Ascending aorta (tissue), 2 donors: Measurements from ENCODE around the gene SPATC1L. TPM values are rescaled to one million over a fixed set of nuclear protein-coding genes. Genes with fewer than 3 reads are reported as not detected.

Source experiments
- DNase-seq, 2 donors: peaks; one replicate each; pipeline ENCODE4 v3.0.0-alpha.2; 2019; ENCODE audit warnings: low spot score in 2 of 2
- H3K27ac ChIP-seq, 2 donors: fragments of 200-600 bp; sonication (generic); one replicate each; pipeline ENCODE4 v1.5.1; 2016 to 2017; ENCODE audit warnings: mild to moderate bottlenecking in 1 of 2
- H3K27me3 ChIP-seq: fragments of 200-600 bp; sonication (generic); one replicate; pipeline ENCODE4 v1.5.1; 2017
- H3K36me3 ChIP-seq, 2 donors: fragments of 200-600 bp; sonication (generic); one replicate each; pipeline ENCODE4 v1.5.1; 2016
- H3K4me1 ChIP-seq, 2 donors: fragments of 200-600 bp; sonication (generic); one replicate each; pipeline ENCODE4 v1.5.1; 2016 to 2017; ENCODE audit warnings: mild to moderate bottlenecking in 1 of 2
- H3K4me3 ChIP-seq, 2 donors: fragments of 200-600 bp; sonication (generic); one replicate each; pipeline ENCODE4 v1.5.1; 2016 to 2017; ENCODE audit warnings: mild to moderate bottlenecking in 1 of 2
- H3K9me3 ChIP-seq, 2 donors: fragments of 200-600 bp; sonication (generic); one replicate each; pipeline ENCODE4 v1.5.1; 2016
- CTCF ChIP-seq, 3 experiments: fragments of 200-600 bp in 2 of 3; fragments of 450-650 bp in 1 of 3; sonication (generic) in 2 of 3; IDR thresholded peaks; one replicate each; pipeline ENCODE4 v1.5.1; 2016 to 2019; ENCODE audit warnings: antibody characterized with exemption in 3 of 3, mild to moderate bottlenecking in 1 of 3, moderate library complexity in 1 of 3
- intact Hi-C: fragments of 100-400 bp; cut with DNase I; formaldehyde crosslinking; loops from one replicate; pipeline ENCODE4 v1.15.1; 2023
- total RNA-seq: library from RNA; depleted of rRNA; stranded (reverse); fragments of >200 nt; gene quantifications from one replicate; pipeline ENCODE4 v1.1.0, GENCODE V29; 2016

The SPATC1L gene
- total RNA-seq, 1 donor from 2014 or later, result 37.4 TPM

- H3K4me1 ChIP-seq, result peaks cover 0 to 2% of the 10 kb centered on the region in 2 donors
- peak; percentile 4 to 59 for DNase-seq
- H3K36me3 ChIP-seq, result no peaks in the 10 kb centered on the region
- H3K27ac ChIP-seq, result no peak overlapping the region
- H3K27me3 ChIP-seq, result no peaks in the 10 kb centered on the region
- intact Hi-C loops, result no loop called here
- H3K4me3 ChIP-seq, result no peak overlapping the region
- no peak for TF ChIP-seq CTCF (IDR thresholded peaks at IDR 0.05)
- no peaks in the 10 kb centered on the region for H3K9me3 ChIP-seq
These were observed 29.9 kb downstream of the SPATC1L start for GRCh38 chr21:46154155-46154954.

- H3K36me3 ChIP-seq, result no peaks in the 10 kb centered on the region
- no peak overlapping the region for H3K27ac ChIP-seq
- peak; percentile 33 to 77 (median 49) for TF ChIP-seq CTCF (IDR thresholded peaks at IDR 0.05)
- H3K9me3 ChIP-seq, result no peaks in the 10 kb centered on the region
- H3K4me3 ChIP-seq, result peak overlapping the region in 1 of 2 donors; percentile 41
- intact Hi-C loops, result no loop called here
- DNase-seq, result peak; percentile 7 to 68
- H3K27me3 ChIP-seq, result no peaks in the 10 kb centered on the region
- H3K4me1 ChIP-seq, result peaks cover 0 to 2% of the 10 kb centered on the region in 2 donors
These were observed 30.8 kb downstream of the SPATC1L start for GRCh38 chr21:46153247-46154154.

- DNase-seq, result peak; percentile 1 to 28
- no peaks in the 10 kb centered on the region for H3K36me3 ChIP-seq
- H3K4me3 ChIP-seq, result peak overlapping the region in 1 of 2 donors; percentile 41
- no peaks in the 10 kb centered on the region for H3K27me3 ChIP-seq
- H3K9me3 ChIP-seq, result no peaks in the 10 kb centered on the region
- intact Hi-C loops, result no loop called here
- H3K4me1 ChIP-seq, result peaks cover 0 to 2% of the 10 kb centered on the region in 2 donors
- H3K27ac ChIP-seq, result no peak overlapping the region
- no peak for TF ChIP-seq CTCF (IDR thresholded peaks at IDR 0.05)
These were observed 31.4 kb downstream of the SPATC1L start for GRCh38 chr21:46152927-46153246.

- TF ChIP-seq CTCF (IDR thresholded peaks at IDR 0.05), result no peak
- H3K27ac ChIP-seq, result no peak overlapping the region
- H3K4me1 ChIP-seq, result peaks cover 0 to 2% of the 10 kb centered on the region in 2 donors
- DNase-seq, result peak; percentile 5 to 51
- no peaks in the 10 kb centered on the region for H3K9me3 ChIP-seq
- H3K36me3 ChIP-seq, result no peaks in the 10 kb centered on the region
- intact Hi-C loops, result no loop called here
- no peak overlapping the region for H3K4me3 ChIP-seq
- H3K27me3 ChIP-seq, result no peaks in the 10 kb centered on the region
These were observed 32.0 kb downstream of the SPATC1L start for GRCh38 chr21:46151989-46152926.
